Iris pigment epithelial cell (primary cell): ENCODE data around the gene CDCA7L.

ENCODE experiments used
- DNase-seq: peaks from one replicate; pipeline ENCODE4 v3.0.0-alpha.2; 2011; ENCODE audit warnings: low read depth

CDCA7L gene, protein sequence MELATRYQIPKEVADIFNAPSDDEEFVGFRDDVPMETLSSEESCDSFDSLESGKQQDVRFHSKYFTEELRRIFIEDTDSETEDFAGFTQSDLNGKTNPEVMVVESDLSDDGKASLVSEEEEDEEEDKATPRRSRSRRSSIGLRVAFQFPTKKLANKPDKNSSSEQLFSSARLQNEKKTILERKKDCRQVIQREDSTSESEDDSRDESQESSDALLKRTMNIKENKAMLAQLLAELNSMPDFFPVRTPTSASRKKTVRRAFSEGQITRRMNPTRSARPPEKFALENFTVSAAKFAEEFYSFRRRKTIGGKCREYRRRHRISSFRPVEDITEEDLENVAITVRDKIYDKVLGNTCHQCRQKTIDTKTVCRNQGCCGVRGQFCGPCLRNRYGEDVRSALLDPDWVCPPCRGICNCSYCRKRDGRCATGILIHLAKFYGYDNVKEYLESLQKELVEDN

DNA sequence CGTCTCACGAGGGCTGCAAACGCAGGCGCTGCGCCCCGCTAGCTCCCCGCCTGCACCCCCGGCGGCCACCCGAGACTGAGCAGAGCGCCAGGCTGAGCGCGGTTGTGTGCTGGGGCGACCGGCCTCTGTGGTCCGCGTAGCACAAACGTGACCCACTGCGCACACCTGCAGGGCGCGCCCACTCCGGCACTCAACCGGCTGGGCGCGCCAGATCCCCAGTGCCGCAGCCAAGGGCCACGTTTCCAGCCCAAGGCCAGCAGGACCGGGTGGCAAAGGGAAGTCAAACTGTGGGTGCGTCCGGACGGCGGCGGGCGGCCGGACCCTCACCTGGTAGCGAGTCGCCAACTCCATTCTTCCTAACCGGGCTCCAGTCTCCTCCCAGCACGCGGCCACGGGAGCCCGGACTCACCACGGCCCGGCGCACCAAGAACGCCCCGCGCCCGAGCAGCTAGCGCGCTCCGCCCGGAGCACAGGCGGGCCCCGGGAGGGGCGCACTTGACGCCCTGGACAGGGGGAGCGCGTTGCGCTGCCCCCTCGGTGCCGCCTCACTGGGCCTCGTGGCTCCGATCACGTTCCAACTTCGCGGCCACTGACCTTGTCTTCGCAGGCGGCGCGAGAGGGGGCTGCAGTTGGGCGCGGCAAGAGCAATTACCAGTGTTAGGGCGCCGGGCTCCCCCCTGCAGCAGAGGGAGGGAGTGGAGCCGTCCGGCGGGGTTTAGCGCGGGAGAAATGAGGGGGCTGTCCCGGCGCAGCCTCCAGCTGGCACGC, at the start of gene CDCA7L:
Gene CDCA7L, minus strand, starts transcription at position 446 of the 768 bp plus-strand sequence. Its CDS starts 95 bp downstream, at position 351.
- peak; percentile 80 for DNase-seq

- no peak for DNase-seq
These were observed 40.4 kb upstream of the CDCA7L start for GRCh38 chr7:21986096-21986495.

GRCh38 chr7:21984042-21984441, 38.3 kb upstream of the CDCA7L start:
- no peak for DNase-seq

- DNase-seq: no peak
These were observed 37.4 kb upstream of the CDCA7L start for GRCh38 chr7:21983056-21983455.

DNA sequence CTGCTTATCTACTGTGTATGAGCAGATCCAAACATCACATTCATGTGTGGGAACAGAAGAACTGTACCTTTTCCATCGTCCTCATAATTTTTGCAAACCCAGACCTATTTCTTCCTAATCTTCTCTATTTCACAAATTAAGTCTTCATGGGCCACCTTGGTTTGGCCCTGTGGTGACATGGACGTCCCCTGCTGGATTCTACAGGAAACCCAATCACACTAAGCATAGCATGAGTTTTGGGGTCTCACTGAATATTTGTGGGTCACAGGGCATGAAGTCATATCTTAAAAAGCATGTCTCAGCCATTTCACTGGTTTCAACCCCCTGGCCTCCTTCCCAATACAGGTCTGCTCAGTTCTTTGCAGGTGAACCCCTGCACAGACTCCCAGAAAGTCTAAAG, 35.8 kb upstream of the CDCA7L start:
- no peak for DNase-seq

DNA sequence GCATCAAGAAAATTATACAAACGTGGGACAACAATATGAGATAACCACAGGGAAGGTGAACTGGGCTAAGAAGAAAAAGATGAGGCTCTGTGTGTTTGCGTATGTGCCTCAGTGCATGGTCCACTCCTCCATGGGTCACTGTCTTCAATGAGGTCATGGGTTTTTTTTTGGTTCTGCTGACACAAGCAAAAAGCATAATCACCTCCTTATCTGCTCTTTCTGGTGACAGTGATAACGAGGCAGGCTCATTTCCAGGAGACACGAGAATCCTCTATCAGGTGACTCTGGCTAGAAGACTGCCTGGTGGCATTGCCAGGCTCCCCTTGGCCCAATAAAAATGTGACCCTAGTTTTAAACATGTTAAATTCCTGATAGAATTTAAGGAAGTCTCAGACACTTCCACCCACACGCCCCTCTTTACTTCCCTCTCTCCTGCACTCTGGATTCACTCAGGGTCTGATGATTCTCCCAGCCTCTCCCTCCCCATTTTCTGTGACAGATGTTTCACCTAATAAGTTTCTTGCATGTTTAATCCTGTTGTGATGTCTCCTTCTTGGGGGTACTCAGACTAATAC, 35.3 kb upstream of the CDCA7L start:
- DNase-seq: no peak

DNA sequence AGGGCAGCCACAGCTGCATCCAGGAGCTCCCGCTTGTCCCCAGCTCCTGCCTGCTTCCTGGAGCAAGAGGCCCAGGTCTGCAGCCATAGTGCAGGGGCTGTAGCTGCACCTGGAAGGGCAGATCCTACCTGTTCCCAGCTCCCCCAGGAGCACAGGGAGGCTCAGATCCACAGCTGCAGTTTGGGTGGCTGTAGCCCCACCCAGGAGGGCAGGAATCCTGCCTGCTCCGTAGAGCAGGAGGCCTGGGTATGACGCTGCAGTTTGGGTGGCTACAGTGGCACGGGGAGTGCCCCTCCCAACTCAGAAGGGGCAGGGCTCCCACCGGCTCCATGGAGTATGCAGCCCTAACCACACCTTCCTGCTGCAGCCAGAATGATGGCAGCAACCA, 26.7 kb upstream of the CDCA7L start:
- DNase-seq: no peak

DNA sequence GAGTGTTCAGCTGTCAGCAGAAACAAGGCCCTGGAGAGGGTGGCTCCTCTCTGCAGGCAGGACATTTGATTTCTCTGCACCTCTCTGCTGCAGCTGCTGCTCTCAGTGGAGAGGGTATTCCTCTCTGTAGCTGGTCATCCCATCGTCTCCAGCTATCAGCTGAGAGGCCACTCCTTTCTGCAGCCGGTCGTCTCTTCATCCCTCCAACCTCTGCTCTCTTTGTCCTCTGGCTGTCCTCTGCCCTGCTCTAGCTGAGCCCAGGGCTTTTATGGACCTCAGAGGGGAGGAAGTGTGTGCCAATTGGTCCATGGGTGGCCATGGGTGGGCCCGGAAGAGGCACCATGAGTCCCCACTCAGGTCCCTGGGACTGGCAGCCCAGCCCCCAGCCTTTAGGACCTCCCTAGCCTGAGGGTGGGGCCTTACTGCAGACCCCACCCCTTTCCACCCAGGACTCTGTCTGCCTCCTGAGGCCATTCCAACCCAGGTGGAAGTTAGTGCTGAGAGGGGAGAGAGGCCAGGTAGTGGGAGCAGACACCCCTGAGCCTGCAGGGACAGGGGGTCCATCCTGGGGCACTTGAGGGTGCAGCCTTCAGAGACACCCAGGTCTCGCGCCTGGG, 26.2 kb upstream of the CDCA7L start:
- DNase-seq: no peak

DNA sequence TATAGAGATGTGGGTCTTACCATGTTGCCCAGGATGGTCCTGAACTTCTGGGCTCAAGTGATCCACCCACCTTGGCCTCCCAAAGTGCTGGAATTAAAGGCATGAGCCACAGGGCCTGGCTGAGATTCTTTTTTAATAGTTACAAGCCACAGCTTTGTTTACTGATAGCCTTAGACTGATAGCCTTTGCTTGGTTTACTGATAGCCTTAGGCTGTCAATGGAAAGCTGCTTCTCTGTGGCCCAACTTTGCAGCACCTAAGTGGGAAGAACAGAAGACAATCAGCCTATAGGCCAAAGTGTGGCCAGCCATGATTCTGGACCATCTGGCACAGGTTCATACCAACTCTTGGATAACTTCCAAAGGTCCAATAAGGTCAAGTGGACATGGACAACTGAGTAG, 24.1 kb upstream of the CDCA7L start:
- DNase-seq: no peak

DNA sequence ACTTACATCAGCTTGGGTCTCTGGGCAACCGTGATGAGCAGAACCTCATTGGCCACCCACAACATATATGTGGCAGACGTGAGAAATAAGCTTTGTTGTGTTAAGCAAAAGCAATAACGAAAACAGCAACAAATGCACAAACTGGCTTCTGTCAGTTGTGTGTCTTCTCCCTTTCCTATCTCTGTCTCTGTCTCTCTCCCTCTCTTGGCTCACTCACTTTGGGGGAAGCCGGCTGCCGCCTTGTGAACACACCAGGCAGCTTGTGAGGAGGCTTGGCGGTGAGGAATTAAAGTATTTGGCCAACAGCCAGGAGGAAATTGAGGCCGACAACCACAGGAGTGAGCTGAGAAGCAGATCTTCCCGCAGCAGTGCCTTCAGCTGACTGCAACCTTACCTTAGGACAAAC, 21.9 kb upstream of the CDCA7L start:
- DNase-seq: peak; percentile 76

DNA sequence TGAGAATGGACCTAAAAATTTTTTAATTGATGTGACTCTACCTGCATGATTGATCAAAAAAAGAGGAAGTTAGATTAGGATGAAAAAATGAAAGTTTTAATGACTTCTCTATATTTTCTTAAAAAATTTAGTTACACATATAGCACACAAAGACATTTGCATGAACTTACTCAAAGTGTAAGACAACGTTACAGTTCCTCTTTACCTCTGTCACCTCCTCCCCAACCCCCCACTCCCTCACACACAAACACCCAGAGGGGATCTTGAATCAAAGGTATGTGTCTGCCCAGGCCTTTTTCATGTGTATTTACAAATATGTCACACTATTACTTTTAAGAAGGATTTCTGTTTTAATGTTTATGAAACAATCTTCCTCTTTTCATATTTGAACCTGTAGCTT, 20.6 kb upstream of the CDCA7L start:
- DNase-seq: no peak

DNA sequence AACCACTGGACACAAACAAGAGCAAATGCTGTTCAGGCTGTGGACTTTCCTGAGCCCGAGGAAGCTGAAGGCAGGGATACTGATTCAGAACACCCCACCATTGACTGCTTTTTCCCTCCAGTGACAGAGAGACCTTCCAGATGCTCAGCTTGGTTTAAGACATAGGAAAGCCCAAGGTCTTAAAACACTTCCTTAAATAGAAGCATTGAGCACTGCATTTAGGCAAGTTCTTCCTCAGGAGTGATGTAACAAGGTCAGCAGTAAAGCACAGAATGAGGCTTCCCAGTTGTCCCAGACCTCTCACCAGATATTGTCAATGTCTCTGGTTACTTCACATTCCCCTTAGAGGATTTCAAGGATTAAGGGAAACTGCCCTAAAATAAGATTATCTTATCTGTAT, 19.6 kb upstream of the CDCA7L start:
- DNase-seq: no peak

- DNase-seq: no peak
These were observed 17.0 kb upstream of the CDCA7L start for GRCh38 chr7:21962677-21963076.

DNA sequence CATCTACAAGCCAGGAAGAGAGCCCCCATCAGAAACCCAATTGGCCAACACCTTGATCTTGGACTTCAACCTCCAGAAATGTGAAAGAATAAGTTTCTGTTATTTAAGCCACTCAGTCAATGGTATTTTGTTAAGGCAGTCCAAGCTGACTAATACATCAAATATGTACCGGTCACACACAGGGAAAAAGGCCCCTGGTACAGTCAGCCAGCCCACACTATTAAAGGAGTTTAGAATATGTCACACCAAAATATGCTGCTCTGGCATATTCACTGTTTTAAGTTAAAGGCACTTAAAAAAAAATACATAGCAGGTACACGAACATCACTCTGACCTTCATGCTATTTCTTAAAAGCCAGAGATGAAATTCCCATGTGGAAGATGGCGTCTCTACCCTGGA, 15.2 kb upstream of the CDCA7L start:
- peak; percentile 88 for DNase-seq

- no peak for DNase-seq
These were observed 13.7 kb upstream of the CDCA7L start for GRCh38 chr7:21959387-21959776.

- DNase-seq: peak; percentile 56
These were observed 8.1 kb upstream of the CDCA7L start for GRCh38 chr7:21953781-21954180.

GRCh38 chr7:21948887-21949540, 3.3 kb upstream of the CDCA7L start:
- no peak for DNase-seq

GRCh38 chr7:21948364-21948763, 2.7 kb upstream of the CDCA7L start:
- DNase-seq: no peak

DNA sequence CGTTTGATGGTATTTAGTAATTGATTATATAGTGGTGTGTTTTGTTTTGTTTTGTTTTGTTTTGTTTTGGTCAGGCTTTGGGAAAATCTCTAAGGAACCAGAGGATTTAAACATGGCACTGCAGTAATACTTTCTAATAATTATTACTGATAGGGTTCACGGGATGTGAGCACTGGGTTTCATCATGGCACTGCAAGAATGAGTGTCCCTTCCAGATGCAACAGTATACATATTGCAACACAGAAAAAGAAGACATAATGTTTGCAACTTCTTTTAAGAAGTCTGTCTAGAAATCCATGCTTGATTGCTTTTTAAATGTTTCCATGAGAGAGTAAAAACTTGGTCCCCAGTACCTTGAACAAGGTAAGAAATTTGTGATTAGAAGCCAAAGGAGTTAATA, 2.2 kb upstream of the CDCA7L start:
- DNase-seq: no peak

DNA sequence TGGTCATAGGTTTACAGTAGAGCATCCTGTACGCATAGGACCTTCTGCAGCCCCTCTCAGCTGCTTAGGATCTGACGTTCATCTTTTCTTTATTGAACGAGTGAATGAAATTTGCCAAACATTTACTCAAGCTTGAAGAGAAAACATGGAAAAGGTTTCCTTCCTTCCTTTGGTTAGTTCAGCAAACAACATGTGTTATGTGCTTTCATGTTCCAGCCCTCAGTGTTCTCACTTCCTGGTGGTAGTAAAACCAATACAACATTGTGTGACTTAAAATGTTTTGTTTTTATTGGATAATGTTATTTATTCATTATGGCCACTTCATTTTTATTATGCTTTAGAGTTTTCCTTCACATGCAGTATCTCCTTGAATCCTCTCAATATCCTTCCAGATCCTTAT, 1.4 kb upstream of the CDCA7L start:
- no peak for DNase-seq

DNA sequence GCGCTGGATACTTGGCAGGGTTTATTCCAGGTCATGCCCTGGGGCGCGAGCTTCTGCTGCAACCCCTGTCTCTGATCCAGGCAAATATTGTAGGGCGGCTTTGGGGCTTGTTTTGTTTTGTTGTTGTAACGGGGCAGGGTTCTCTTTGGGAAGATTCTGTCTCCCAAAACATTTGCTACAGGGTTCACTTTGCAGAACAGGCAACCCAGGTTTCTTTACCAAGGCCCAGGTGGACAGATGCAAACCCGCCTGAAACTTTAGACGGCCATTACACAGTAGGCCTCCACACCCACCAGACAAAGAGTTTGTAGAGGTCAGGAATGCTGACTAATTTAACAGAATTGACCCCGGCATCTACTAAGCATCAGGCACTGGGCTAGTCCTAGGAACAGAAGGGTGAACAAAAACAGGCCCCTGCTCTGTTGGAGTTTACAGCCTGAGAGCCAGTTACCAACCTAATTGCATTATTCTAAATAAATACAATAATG, 567 bp upstream of the CDCA7L start:
- DNase-seq: no peak
